ENCODE measurements around the gene C11orf68. TPM values are rescaled to one million over a fixed set of nuclear protein-coding genes. Genes with fewer than 3 reads are reported as not detected.

Gene C11orf68
- total and polyA plus RNA-seq, 9 of the 15 experiments (the other 6 are each of a cell fraction or from before 2014, with no cell fraction given): 3.6 to 35.9 (median 12.8) TPM

- peak; percentile 99 for TF ChIP-seq E2F8 (IDR thresholded peaks at IDR 0.05; ENCODE audit: low read depth, partially characterized antibody)
- TF ChIP-seq HOXB6 (CRISPR knock-in tag; IDR thresholded peaks at IDR 0.05; ENCODE audit: borderline replicate concordance): no peak
- peak in 1 of 2 experiments; percentile 61; a peak in 2 of 4 replicates for TF ChIP-seq MAZ (CRISPR knock-in tag; conservative IDR thresholded peaks at IDR 0.05 in 1 of 2, IDR thresholded peaks at IDR 0.05 in 1 of 2)
- 0 out of 2 replicates have a peak, but pooled peaks have one; percentile 37 for TF ChIP-seq KAT7 (CRISPR knock-in tag; IDR thresholded peaks at IDR 0.05; ENCODE audit: borderline replicate concordance)
- TF ChIP-seq ZBTB7A (IDR thresholded peaks at IDR 0.05; ENCODE audit: borderline replicate concordance, control insufficient read depth, low read depth, low read length): peak; percentile 72; the same call in 1 of the 2 replicates
- TF ChIP-seq HDAC6 (IDR thresholded peaks at IDR 0.05; ENCODE audit: low read depth, low read length): no peak
- TF ChIP-seq SIRT6 (IDR thresholded peaks at IDR 0.05; ENCODE audit: low read depth, low read length): no peak
- TF ChIP-seq TCF7 (IDR thresholded peaks at IDR 0.05; ENCODE audit: borderline replicate concordance): 0 out of 2 replicates have a peak, but pooled peaks have one; percentile 28
- TF ChIP-seq KHSRP (IDR thresholded peaks at IDR 0.05): no peak
- peak; percentile 48; the same call in 1 of the 2 replicates for TF ChIP-seq VEZF1 (CRISPR knock-in tag; IDR thresholded peaks at IDR 0.05)
- TF ChIP-seq KLF10 (CRISPR knock-in tag; IDR thresholded peaks at IDR 0.05): no peak
- TF ChIP-seq SPI1 (IDR thresholded peaks at IDR 0.05; ENCODE audit: borderline replicate concordance, low read depth, low read length): peak; percentile 88
- TF ChIP-seq ZNF695 (CRISPR knock-in tag; IDR thresholded peaks at IDR 0.05): no peak
- TF ChIP-seq ZNF77 (CRISPR knock-in tag; IDR thresholded peaks at IDR 0.05): no peak
- TF ChIP-seq CTCFL (IDR thresholded peaks at IDR 0.05; ENCODE audit: borderline replicate concordance, insufficient read depth, low read depth, low read length, poor library complexity, severe bottlenecking): peak; percentile 31
- no peak for TF ChIP-seq KLF1 (tag; IDR thresholded peaks at IDR 0.05)
- TF ChIP-seq BCL6 (CRISPR knock-in tag; IDR thresholded peaks at IDR 0.05): no peak
- peak; percentile 87 for TF ChIP-seq E2F3 (CRISPR knock-in tag; IDR thresholded peaks at IDR 0.05)
- no peak for TF ChIP-seq EWSR1 (IDR thresholded peaks at IDR 0.05; ENCODE audit: borderline replicate concordance, low read depth, partially characterized antibody)
Measured at GRCh38 chr11:65911682-65912568, 6.9 kb downstream of the C11orf68 start (continued).
